Measurements from ENCODE around the gene APOM.

The APOM gene

GRCh38 chr6:31659649-31660380 lies 4.1 kb downstream of the APOM start:
- no peak for DNase-seq

GRCh38 chr6:31660381-31661261 lies 4.9 kb downstream of the APOM start, which contains the start of gene C6orf47:
Gene C6orf47, minus strand, starts transcription at chr6:31660778. Its CDS starts 831 bp downstream, at chr6:31659947.
- peak; percentile 52 to 72 for DNase-seq

- no peak for DNase-seq
These were observed 5.8 kb downstream of the APOM start for GRCh38 chr6:31661262-31662123.

- DNase-seq: no peak
These were observed 6.5 kb downstream of the APOM start for GRCh38 chr6:31662124-31662723.

- no peak for DNase-seq
These were observed 7.6 kb downstream of the APOM start for GRCh38 chr6:31663126-31663960.

- no peak for DNase-seq
These were observed 8.5 kb downstream of the APOM start for GRCh38 chr6:31663961-31664789.

- DNase-seq: peak; percentile 84 to 88
These were observed 9.3 kb downstream of the APOM start, which contains the start of gene GPANK1 for GRCh38 chr6:31664790-31665500. Gene GPANK1, minus strand, starts transcription at chr6:31664997. Its CDS starts 519 bp downstream, at chr6:31664478.

GRCh38 chr6:31665501-31666336 lies 10.0 kb downstream of the APOM start, which contains the start of gene CSNK2B:
Gene CSNK2B, plus strand, starts transcription at chr6:31666080. Its CDS starts 752 bp downstream, at chr6:31666832.
- DNase-seq: peak; percentile 97 to 98

GRCh38 chr6:31666337-31666965 lies 10.8 kb downstream of the APOM start:
- no peak for DNase-seq

GRCh38 chr6:31669676-31670075 lies 14.0 kb downstream of the APOM start, which contains the start of gene LY6G5B:
Gene LY6G5B, plus strand, starts transcription at chr6:31669976. Its CDS starts 975 bp downstream, at chr6:31670951.
- no peak for DNase-seq

- DNase-seq: no peak
These were observed 20.7 kb downstream of the APOM start for GRCh38 chr6:31676322-31676903.

- DNase-seq: no peak
These were observed 21.2 kb downstream of the APOM start for GRCh38 chr6:31676904-31677303.

- no peak for DNase-seq
These were observed 22.3 kb downstream of the APOM start for GRCh38 chr6:31677955-31678354.

- peak; percentile 31 to 57 for DNase-seq
These were observed 24.8 kb downstream of the APOM start, which contains the start of gene LY6G5C for GRCh38 chr6:31680226-31681134. Gene LY6G5C, minus strand, starts transcription at chr6:31681067. Its CDS starts 694 bp downstream, at chr6:31680373.

GRCh38 chr6:31681135-31681671 lies 25.5 kb downstream of the APOM start:
- DNase-seq: peak in 1 of 2 experiments; percentile 26

GRCh38 chr6:31683591-31683990 lies 27.9 kb downstream of the APOM start:
- no peak for DNase-seq

All from NCI-H1930 (cell line).